Mucosa of rectum (tissue), 2 donors: Measurements from ENCODE around the gene IL3.
"Not testable (repeated sequence)": the region's sequence is repeated elsewhere in the genome, so short reads cannot be mapped to it uniquely, and the experiment has no call there.

ENCODE experiments used
- H3K27ac ChIP-seq, 2 donors: one replicate each; pipeline ENCODE4 v1.7.0; 2013; ENCODE audit warnings: inconsistent platforms in 2 of 2, low read depth in 2 of 2, low read length in 2 of 2
- H3K27me3 ChIP-seq, 2 donors: one replicate each; pipeline ENCODE4 v1.7.0; 2013; ENCODE audit warnings: low read length in 2 of 2; ENCODE audit not compliant: control insufficient read depth in 2 of 2, insufficient read depth in 2 of 2
- H3K36me3 ChIP-seq, 2 donors: one replicate each; pipeline ENCODE4 v1.7.0; 2013; ENCODE audit warnings: low read length in 2 of 2; ENCODE audit not compliant: control insufficient read depth in 2 of 2, insufficient read depth in 2 of 2
- H3K4me1 ChIP-seq, 2 donors: one replicate each; pipeline ENCODE4 v1.7.0; 2013; ENCODE audit warnings: low read length in 2 of 2, mild to moderate bottlenecking in 1 of 2; ENCODE audit not compliant: control insufficient read depth in 2 of 2, insufficient read depth in 2 of 2
- H3K4me3 ChIP-seq, 2 donors: one replicate each; pipeline ENCODE4 v1.7.0; 2013; ENCODE audit warnings: low read length in 2 of 2
- H3K9ac ChIP-seq, 2 donors: one replicate each; pipeline ENCODE4 v1.7.0; 2013; ENCODE audit warnings: low read length in 2 of 2, low read depth in 1 of 2, mild to moderate bottlenecking in 1 of 2
- H3K9me3 ChIP-seq, 2 donors: one replicate each; pipeline ENCODE4 v1.7.0; 2013; ENCODE audit warnings: low read length in 2 of 2; ENCODE audit not compliant: control insufficient read depth in 2 of 2
- donor health status: healthy.
- donor health status: Normal muscosa, but diverticular disease.

Gene IL3

DNA sequence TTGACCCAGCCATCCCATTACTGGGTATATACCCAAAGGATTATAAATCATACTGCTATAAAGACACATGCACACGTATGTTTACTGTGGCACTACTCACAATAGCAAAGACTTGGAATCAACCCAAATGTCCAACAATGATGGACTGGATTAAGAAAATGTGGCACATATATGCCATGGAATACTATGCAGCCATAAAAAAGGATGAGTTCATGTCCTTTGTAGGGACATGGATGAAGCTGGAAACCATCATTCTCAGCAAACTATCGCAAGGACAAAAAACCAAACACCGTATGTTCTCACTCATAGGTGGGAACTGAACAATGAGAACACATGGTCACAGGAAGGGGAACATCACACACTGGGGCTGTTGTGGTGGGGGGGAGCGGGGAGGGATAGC lies 48.5 kb downstream of the IL3 start:
- H3K36me3 ChIP-seq, H3K9ac ChIP-seq, H3K9me3 ChIP-seq, H3K4me1 ChIP-seq, H3K27me3 ChIP-seq, H3K4me3 ChIP-seq, H3K27ac ChIP-seq: not testable (repeated sequence)

DNA sequence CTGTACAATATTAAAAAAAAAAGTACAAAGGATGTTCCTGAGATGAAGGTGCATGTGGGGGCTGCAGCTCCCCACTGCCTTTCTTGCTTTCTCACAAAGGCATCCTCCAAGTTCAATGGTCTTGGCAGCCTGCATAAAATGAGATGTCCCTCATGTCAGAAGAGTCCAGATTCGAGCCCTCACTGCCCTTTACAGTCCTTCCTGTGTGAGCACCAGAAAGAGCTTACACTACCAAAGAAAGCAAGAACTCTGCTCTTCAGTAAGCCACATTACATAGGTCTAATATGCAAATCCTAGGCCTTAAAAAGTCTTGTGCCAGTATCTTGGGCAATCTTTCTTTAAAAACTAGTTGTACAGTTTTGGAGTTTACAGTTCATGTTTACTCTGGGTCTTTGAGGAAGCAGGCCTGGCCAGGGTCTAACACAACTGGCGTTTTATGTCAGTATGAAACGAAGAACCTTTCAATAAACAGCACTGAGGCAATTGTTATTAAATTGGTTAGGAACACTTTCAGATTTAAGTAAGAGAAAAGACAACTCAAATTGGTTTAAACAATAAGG lies 49.1 kb downstream of the IL3 start:
- Histone ChIP-seq H3K9me3 (no peaks in the 10 kb centered on the region), H3K9ac (no peak overlapping the region), H3K4me1 (peaks cover 2 to 6% of the 10 kb centered on the region in 2 donors), H3K27ac (no peak overlapping the region), H3K36me3 (no peaks in the 10 kb centered on the region), H3K27me3 (no peaks in the 10 kb centered on the region), H3K4me3 (no peak overlapping the region)

DNA sequence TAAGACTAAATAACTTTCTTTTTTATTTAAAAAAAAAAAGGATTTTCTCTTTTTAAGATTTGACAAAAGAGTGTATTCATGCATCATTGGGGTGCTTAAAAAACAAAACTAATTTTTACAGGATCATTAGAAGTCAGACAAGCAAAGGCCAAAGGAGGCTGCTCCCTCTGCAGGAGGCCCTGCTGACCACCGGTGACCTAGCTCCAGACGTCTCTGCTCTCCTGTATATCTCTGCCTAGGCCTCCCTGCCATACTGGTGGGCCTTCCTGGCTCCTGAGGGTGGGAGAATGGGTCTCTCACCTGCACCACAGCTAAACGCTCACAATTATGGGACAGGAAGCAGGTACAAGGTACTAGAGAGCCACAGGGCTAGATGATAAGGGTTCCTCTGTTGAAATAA lies 49.7 kb downstream of the IL3 start:
- no peaks in the 10 kb centered on the region for H3K4me1 ChIP-seq
- no peak overlapping the region for H3K9ac ChIP-seq
- no peaks in the 10 kb centered on the region for H3K9me3 ChIP-seq
- no peaks in the 10 kb centered on the region for H3K36me3 ChIP-seq
- no peak overlapping the region for H3K27ac ChIP-seq
- H3K4me3 ChIP-seq: no peak overlapping the region
- H3K27me3 ChIP-seq: no peaks in the 10 kb centered on the region

DNA sequence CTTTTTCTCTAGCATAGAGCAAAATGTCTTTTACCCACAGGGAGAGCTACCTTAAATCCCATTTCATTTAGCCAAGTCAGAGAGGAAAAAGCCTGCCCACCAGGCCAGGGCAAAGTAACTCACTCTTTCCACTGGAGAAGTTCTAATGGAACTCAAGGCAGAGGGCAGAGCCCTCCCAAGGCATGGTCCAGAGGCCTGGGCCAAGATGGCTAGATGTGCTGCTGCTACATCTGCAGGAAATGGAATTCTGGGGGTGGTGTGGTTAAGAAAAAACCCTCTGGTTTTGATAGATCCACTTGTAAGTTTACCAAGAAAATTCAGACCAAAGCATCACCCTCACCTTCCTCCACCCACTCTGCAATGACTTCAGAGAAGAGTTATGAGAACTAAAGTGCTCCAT lies 50.5 kb downstream of the IL3 start:
- Histone ChIP-seq H3K36me3 (no peaks in the 10 kb centered on the region), H3K27me3 (no peaks in the 10 kb centered on the region), H3K27ac (no peak overlapping the region), H3K4me1 (no peaks in the 10 kb centered on the region), H3K4me3 (no peak overlapping the region), H3K9me3 (no peaks in the 10 kb centered on the region), H3K9ac (no peak overlapping the region)

GRCh38 chr5:132112111-132112510 lies 51.7 kb downstream of the IL3 start:
- Histone ChIP-seq H3K27ac (no peak overlapping the region), H3K9me3 (no peaks in the 10 kb centered on the region), H3K36me3 (no peaks in the 10 kb centered on the region), H3K9ac (no peak overlapping the region), H3K4me1 (no peaks in the 10 kb centered on the region), H3K4me3 (no peak overlapping the region), H3K27me3 (no peaks in the 10 kb centered on the region)
